ENCODE results near the gene ASIC1. TPM values are rescaled to one million over a fixed set of nuclear protein-coding genes. Genes with fewer than 3 reads are reported as not detected.

ASIC1 gene
- total and polyA plus RNA-seq, 2 of the 13 experiments (the other 11 are each of a cell fraction or from before 2014, with no cell fraction given) = 0.44 to 1.5 TPM

DNA sequence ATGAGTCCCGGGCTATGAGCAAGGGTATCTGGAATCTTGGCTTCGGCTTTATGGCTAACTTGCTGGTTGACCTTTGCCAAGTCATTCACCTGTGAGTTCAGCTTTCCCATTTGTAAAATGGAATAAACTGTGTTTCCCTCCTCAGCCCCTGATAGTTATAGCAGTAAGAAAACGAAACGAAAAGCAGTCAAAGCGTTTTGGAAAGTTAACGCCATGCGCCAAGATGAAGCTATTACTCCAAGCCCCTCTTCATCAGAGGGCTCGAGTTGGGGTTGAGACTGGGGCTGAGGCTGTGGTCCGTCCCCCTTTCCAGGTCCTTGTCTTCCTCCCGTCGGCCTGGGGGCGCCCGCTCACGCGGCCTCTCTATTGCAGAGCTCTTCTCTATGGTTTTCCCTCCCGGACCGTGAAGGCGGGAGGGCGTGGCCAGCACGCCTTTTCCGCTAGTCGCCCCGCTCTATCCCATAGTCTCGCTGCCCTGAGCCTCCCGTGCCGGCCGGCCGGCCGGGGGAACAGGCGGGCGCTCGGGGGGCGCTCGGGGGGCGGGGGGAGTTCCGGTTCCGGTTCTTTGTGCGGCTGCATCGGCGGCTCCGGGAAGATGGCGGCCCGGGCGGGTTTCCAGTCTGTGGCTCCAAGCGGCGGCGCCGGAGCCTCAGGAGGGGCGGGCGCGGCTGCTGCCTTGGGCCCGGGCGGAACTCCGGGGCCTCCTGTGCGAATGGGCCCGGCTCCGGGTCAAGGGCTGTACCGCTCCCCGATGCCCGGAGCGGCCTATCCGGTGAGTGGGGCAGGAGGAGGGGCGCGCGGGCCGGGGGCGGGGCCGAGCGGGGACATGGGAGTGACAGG is 27.6 kb downstream of the ASIC1 start, which contains the start of gene SMARCD1 (continued):
- TF ChIP-seq ZNF431 (CRISPR knock-in tag; IDR thresholded peaks at IDR 0.05; ENCODE audit: borderline replicate concordance, low read depth) = no peak
- no peak for TF ChIP-seq ETV6 (CRISPR knock-in tag; conservative IDR thresholded peaks at IDR 0.05)
- TF ChIP-seq, protein P1, sequence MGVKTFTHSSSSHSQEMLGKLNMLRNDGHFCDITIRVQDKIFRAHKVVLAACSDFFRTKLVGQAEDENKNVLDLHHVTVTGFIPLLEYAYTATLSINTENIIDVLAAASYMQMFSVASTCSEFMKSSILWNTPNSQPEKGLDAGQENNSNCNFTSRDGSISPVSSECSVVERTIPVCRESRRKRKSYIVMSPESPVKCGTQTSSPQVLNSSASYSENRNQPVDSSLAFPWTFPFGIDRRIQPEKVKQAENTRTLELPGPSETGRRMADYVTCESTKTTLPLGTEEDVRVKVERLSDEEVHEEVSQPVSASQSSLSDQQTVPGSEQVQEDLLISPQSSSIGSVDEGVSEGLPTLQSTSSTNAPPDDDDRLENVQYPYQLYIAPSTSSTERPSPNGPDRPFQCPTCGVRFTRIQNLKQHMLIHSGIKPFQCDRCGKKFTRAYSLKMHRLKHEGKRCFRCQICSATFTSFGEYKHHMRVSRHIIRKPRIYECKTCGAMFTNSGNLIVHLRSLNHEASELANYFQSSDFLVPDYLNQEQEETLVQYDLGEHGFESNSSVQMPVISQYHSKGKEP (CRISPR knock-in tag; IDR thresholded peaks at IDR 0.05) = 0 out of 2 replicates have a peak, but pooled peaks have one; percentile 33
- TF ChIP-seq NFYC (CRISPR knock-in tag; IDR thresholded peaks at IDR 0.05) = no peak
- TF ChIP-seq CBX5 (CRISPR knock-in tag; IDR thresholded peaks at IDR 0.05; ENCODE audit: borderline replicate concordance) = peak; percentile 39; the same call in 1 of the 2 replicates
- TF ChIP-seq LCORL (IDR thresholded peaks at IDR 0.05) = no peak
- peak; percentile 35; the same call in 1 of the 2 replicates for TF ChIP-seq LCORL (CRISPR knock-in tag; IDR thresholded peaks at IDR 0.05)
- TF ChIP-seq ZNF264 (CRISPR knock-in tag; IDR thresholded peaks at IDR 0.05) = no peak
- TF ChIP-seq CSRNP1 (CRISPR knock-in tag; IDR thresholded peaks at IDR 0.05) = no peak
- no peak for TF ChIP-seq SOX13 (IDR thresholded peaks at IDR 0.05)
- TF ChIP-seq SOX13 (CRISPR knock-in tag; conservative IDR thresholded peaks at IDR 0.05 in 1 of 2, IDR thresholded peaks at IDR 0.05 in 1 of 2) = peak in 1 of 2 experiments; percentile 3; a peak in 1 of 4 replicates
- no peak for TF ChIP-seq SP1 (IDR thresholded peaks at IDR 0.05)
- TF ChIP-seq SP1 (CRISPR knock-in tag; IDR thresholded peaks at IDR 0.05) = peak; percentile 33; the same call in 1 of the 2 replicates
- TF ChIP-seq ARHGAP35 (CRISPR knock-in tag; IDR thresholded peaks at IDR 0.05; ENCODE audit: borderline replicate concordance) = no peak
- TF ChIP-seq HNF4A (CRISPR knock-in tag; IDR thresholded peaks at IDR 0.05) = peak; percentile 10; the same call in 1 of the 2 replicates
- no peak for TF ChIP-seq ZNF564 (CRISPR knock-in tag; IDR thresholded peaks at IDR 0.05)
- peak; percentile 82 for TF ChIP-seq SAP130 (CRISPR knock-in tag; IDR thresholded peaks at IDR 0.05; ENCODE audit: low read depth)
- TF ChIP-seq TARDBP (CRISPR knock-in tag; IDR thresholded peaks at IDR 0.05) = peak; percentile 70; the same call in 1 of the 2 replicates
- peak; percentile 44; the same call in 1 of the 2 replicates for TF ChIP-seq ZNF350 (CRISPR knock-in tag; IDR thresholded peaks at IDR 0.05; ENCODE audit: borderline replicate concordance, low read depth)
- TF ChIP-seq, protein P2, sequence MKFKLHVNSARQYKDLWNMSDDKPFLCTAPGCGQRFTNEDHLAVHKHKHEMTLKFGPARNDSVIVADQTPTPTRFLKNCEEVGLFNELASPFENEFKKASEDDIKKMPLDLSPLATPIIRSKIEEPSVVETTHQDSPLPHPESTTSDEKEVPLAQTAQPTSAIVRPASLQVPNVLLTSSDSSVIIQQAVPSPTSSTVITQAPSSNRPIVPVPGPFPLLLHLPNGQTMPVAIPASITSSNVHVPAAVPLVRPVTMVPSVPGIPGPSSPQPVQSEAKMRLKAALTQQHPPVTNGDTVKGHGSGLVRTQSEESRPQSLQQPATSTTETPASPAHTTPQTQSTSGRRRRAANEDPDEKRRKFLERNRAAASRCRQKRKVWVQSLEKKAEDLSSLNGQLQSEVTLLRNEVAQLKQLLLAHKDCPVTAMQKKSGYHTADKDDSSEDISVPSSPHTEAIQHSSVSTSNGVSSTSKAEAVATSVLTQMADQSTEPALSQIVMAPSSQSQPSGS (CRISPR knock-in tag; IDR thresholded peaks at IDR 0.05) = no peak
- TF ChIP-seq MIXL1 (CRISPR knock-in tag; IDR thresholded peaks at IDR 0.05) = no peak; the same call in 1 of the 2 replicates
- no peak for TF ChIP-seq ZNF263 (CRISPR knock-in tag; IDR thresholded peaks at IDR 0.05)
- TF ChIP-seq, protein P3, sequence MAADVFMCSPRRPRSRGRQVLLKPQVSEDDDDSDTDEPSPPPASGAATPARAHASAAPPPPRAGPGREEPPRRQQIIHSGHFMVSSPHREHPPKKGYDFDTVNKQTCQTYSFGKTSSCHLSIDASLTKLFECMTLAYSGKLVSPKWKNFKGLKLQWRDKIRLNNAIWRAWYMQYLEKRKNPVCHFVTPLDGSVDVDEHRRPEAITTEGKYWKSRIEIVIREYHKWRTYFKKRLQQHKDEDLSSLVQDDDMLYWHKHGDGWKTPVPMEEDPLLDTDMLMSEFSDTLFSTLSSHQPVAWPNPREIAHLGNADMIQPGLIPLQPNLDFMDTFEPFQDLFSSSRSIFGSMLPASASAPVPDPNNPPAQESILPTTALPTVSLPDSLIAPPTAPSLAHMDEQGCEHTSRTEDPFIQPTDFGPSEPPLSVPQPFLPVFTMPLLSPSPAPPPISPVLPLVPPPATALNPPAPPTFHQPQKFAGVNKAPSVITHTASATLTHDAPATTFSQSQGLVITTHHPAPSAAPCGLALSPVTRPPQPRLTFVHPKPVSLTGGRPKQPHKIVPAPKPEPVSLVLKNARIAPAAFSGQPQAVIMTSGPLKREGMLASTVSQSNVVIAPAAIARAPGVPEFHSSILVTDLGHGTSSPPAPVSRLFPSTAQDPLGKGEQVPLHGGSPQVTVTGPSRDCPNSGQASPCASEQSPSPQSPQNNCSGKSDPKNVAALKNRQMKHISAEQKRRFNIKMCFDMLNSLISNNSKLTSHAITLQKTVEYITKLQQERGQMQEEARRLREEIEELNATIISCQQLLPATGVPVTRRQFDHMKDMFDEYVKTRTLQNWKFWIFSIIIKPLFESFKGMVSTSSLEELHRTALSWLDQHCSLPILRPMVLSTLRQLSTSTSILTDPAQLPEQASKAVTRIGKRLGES (CRISPR knock-in tag; IDR thresholded peaks at IDR 0.05; ENCODE audit: borderline replicate concordance) = no peak

Measured in HepG2 (cell line).